Activated naive CD8-positive, alpha-beta T cell treated with anti-CD3 and anti-CD28 coated beads, Interleukin-2, amount 10 ng/mL, durations not matched to agents 7 days and 5 days (primary cell): Measurements from ENCODE around the gene RIMBP2. TPM values are rescaled to one million over a fixed set of nuclear protein-coding genes. Genes with fewer than 3 reads are reported as not detected.

Experiments used
- ATAC-seq: fragments of 150-1000 bp; cut with Tn5 transposase; one replicate; pipeline ENCODE4 v1.10.0; 2021; ENCODE audit warnings: low read depth, moderate library complexity
- POLR2A ChIA-PET: fragments of 350-600 bp; sonication (Branson Sonifier 250); formaldehyde crosslinking; loops from one replicate; lab custom pipeline; 2021; ENCODE audit warnings: antibody characterized with exemption; lab: Charles Lee
- DNase-seq: peaks from one replicate; pipeline ENCODE4 v3.0.0; 2021
- H3K27ac Mint-ChIP-seq: one replicate; pipeline ENCODE4 v1.8.0; 2022; ENCODE audit warnings: mild to moderate bottlenecking, mixed read lengths
- H3K27me3 Mint-ChIP-seq: one replicate; pipeline ENCODE4 v1.8.0; 2022; ENCODE audit warnings: mild to moderate bottlenecking, moderate library complexity, mixed read lengths
- H3K36me3 Mint-ChIP-seq: one replicate; pipeline ENCODE4 v1.8.0; 2021; ENCODE audit warnings: mild to moderate bottlenecking, mixed read lengths
- H3K4me1 Mint-ChIP-seq: one replicate; pipeline ENCODE4 v1.8.0; 2021; ENCODE audit warnings: mixed read lengths
- H3K4me3 Mint-ChIP-seq: one replicate; pipeline ENCODE4 v1.8.0; 2022; ENCODE audit warnings: mild to moderate bottlenecking, moderate library complexity, mixed read lengths
- H3K9me3 Mint-ChIP-seq: one replicate; pipeline ENCODE4 v1.8.0; 2021; ENCODE audit warnings: mixed read lengths
- total RNA-seq, 2 experiments: library from RNA; stranded (reverse); gene quantifications; one replicate each; pipeline ENCODE4 v1.2.3, GENCODE V29; 2021

RIMBP2 gene
- total RNA-seq, 2 experiments from 2014 or later: not detected

- Mint-ChIP-seq H3K4me3 (no peak overlapping the region), H3K27me3 (no peaks in the 10 kb centered on the region), H3K9me3 (no peaks in the 10 kb centered on the region), H3K27ac (no peak overlapping the region), H3K36me3 (no peaks in the 10 kb centered on the region), H3K4me1 (no peaks in the 10 kb centered on the region)
- ATAC-seq: no peak
- POLR2A ChIA-PET: no interaction called here
- no peak for DNase-seq
Measured at GRCh38 chr12:130572553-130572952, 143.5 kb downstream of the RIMBP2 start.

DNA sequence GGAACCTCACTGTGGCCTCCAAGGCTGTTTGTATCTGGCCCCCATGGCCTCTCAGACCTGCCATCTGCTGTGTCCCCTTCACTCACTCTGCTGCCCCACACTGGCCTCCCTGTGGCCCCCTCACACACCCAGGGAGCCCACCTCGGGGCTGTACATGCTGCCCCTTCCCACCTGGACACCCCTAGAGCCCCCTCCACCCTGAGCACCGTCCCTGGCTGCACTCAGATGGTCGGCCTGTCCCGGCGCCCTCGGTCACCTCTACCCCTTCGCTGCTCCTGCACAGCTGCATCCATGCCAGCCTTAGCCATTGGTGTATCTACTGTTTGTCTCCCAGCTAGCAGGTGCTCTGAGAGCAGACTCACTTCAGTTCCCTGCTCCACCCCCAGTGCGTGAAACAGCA lies 144.4 kb downstream of the RIMBP2 start:
- no peaks in the 10 kb centered on the region for H3K9me3 Mint-ChIP-seq
- POLR2A ChIA-PET: no interaction called here
- ATAC-seq (no peak), DNase-seq (no peak)
- H3K4me3 Mint-ChIP-seq: no peak overlapping the region
- H3K27ac Mint-ChIP-seq: no peak overlapping the region
- no peaks in the 10 kb centered on the region for H3K4me1 Mint-ChIP-seq
- H3K36me3 Mint-ChIP-seq: no peaks in the 10 kb centered on the region
- H3K27me3 Mint-ChIP-seq: no peaks in the 10 kb centered on the region

- H3K27me3 Mint-ChIP-seq: no peaks in the 10 kb centered on the region
- no peak overlapping the region for H3K4me3 Mint-ChIP-seq
- no peaks in the 10 kb centered on the region for H3K4me1 Mint-ChIP-seq
- no peaks in the 10 kb centered on the region for H3K36me3 Mint-ChIP-seq
- POLR2A ChIA-PET: no interaction called here
- H3K27ac Mint-ChIP-seq: no peak overlapping the region
- peaks cover under 1% of the 10 kb centered on the region for H3K9me3 Mint-ChIP-seq
- ATAC-seq (no peak), DNase-seq (no peak)
Measured at GRCh38 chr12:130571089-130571488, 145.0 kb downstream of the RIMBP2 start.

- POLR2A ChIA-PET: no interaction called here
- Mint-ChIP-seq H3K36me3 (no peaks in the 10 kb centered on the region), H3K4me1 (no peaks in the 10 kb centered on the region), H3K27ac (no peak overlapping the region), H3K4me3 (no peak overlapping the region), H3K9me3 (peaks cover 3% of the 10 kb centered on the region), H3K27me3 (no peaks in the 10 kb centered on the region)
- DNase-seq (no peak), ATAC-seq (no peak)
Measured at GRCh38 chr12:130569521-130569920, 146.6 kb downstream of the RIMBP2 start.

DNA sequence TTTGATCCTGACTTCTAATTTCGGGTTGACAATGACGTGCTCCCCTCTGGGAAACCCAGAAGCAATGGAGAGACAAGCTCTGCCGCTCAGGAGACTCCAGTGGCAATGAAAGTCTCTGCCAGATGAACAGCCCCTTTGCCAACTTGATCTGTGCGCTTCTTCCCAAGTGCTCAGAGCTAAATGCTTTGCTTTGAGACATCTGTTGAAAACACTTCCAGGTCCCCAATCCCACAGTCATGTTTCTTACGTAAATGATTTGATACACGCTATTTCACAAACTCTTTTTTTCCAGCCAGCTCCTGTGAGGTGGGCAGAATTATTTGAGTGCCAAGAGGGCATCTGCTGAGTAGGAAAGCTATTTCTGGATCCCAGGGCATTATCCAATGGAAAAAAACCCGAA lies 147.6 kb downstream of the RIMBP2 start:
- no peak overlapping the region for H3K4me3 Mint-ChIP-seq
- no peak for DNase-seq
- H3K27ac Mint-ChIP-seq: no peak overlapping the region
- no peaks in the 10 kb centered on the region for H3K36me3 Mint-ChIP-seq
- H3K4me1 Mint-ChIP-seq: no peaks in the 10 kb centered on the region
- peaks cover 4% of the 10 kb centered on the region for H3K9me3 Mint-ChIP-seq
- POLR2A ChIA-PET: no interaction called here
- ATAC-seq: no peak
- no peaks in the 10 kb centered on the region for H3K27me3 Mint-ChIP-seq

- H3K27ac Mint-ChIP-seq: no peak overlapping the region
- no peak for ATAC-seq
- POLR2A ChIA-PET: no interaction called here
- H3K27me3 Mint-ChIP-seq: no peaks in the 10 kb centered on the region
- no peaks in the 10 kb centered on the region for H3K36me3 Mint-ChIP-seq
- DNase-seq: no peak
- no peaks in the 10 kb centered on the region for H3K4me1 Mint-ChIP-seq
- peaks cover 4% of the 10 kb centered on the region for H3K9me3 Mint-ChIP-seq
- H3K4me3 Mint-ChIP-seq: no peak overlapping the region
Measured at GRCh38 chr12:130568041-130568440, 148.1 kb downstream of the RIMBP2 start.

GRCh38 chr12:130566446-130567155 lies 149.5 kb downstream of the RIMBP2 start:
- H3K4me1 Mint-ChIP-seq: no peaks in the 10 kb centered on the region
- no peaks in the 10 kb centered on the region for H3K27me3 Mint-ChIP-seq
- H3K4me3 Mint-ChIP-seq: no peak overlapping the region
- POLR2A ChIA-PET: no interaction called here
- H3K36me3 Mint-ChIP-seq: no peaks in the 10 kb centered on the region
- no peak for ATAC-seq
- no peak overlapping the region for H3K27ac Mint-ChIP-seq
- no peak for DNase-seq
- H3K9me3 Mint-ChIP-seq: peaks cover 4% of the 10 kb centered on the region

- ATAC-seq (no peak), DNase-seq (no peak)
- Mint-ChIP-seq H3K27me3 (no peaks in the 10 kb centered on the region), H3K27ac (no peak overlapping the region), H3K4me3 (no peak overlapping the region), H3K4me1 (no peaks in the 10 kb centered on the region), H3K36me3 (no peaks in the 10 kb centered on the region), H3K9me3 (peaks cover 7% of the 10 kb centered on the region)
- POLR2A ChIA-PET: no interaction called here
Measured at GRCh38 chr12:130565189-130565588, 150.9 kb downstream of the RIMBP2 start.

DNA sequence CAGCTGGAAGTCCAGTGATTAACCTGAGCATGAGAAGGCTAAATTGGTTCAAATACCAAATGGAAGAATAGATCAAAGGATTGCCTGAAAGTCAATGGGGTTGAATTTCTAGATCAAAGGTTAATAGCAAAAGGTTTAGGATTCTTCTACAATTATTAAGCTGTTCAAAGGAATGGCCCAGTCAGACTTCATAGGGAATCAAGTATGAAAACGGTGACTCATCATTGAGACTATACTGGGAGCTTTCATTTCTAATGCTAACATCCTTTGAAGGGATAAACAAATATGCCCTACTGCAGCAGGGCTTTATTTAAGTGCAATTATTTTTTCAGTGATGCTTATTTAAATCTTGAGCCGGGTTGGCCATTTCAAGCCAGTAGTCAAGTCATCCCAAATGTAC lies 152.8 kb downstream of the RIMBP2 start:
- Mint-ChIP-seq H3K9me3 (peaks cover 7% of the 10 kb centered on the region), H3K4me3 (no peak overlapping the region), H3K4me1 (no peaks in the 10 kb centered on the region), H3K27ac (no peak overlapping the region), H3K27me3 (no peaks in the 10 kb centered on the region), H3K36me3 (no peaks in the 10 kb centered on the region)
- POLR2A ChIA-PET: no interaction called here
- ATAC-seq (no peak), DNase-seq (no peak)

DNA sequence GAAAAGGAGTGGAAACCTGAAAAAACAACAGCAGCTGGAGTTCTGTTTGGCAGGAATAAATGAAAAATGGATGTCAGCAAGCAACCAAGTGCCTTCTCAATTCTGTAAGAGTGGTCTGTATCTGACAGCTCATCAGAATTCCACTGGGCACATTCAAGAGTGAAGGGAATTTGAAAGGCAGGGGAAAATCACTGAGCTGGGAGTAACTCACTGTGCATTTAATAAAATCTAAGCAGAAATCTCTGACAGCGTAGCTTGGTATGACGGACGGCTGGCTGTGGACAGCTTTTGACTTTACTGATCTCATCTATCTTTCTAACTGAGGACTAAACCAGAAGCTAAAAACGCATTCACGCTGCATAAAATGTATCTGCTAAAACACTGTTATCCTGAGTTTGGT lies 153.4 kb downstream of the RIMBP2 start:
- DNase-seq (no peak), ATAC-seq (no peak)
- POLR2A ChIA-PET: no interaction called here
- no peaks in the 10 kb centered on the region for H3K4me1 Mint-ChIP-seq
- H3K4me3 Mint-ChIP-seq: no peak overlapping the region
- H3K27ac Mint-ChIP-seq: no peak overlapping the region
- peaks cover 7% of the 10 kb centered on the region for H3K9me3 Mint-ChIP-seq
- no peaks in the 10 kb centered on the region for H3K27me3 Mint-ChIP-seq
- no peaks in the 10 kb centered on the region for H3K36me3 Mint-ChIP-seq

GRCh38 chr12:130560321-130560720 lies 155.8 kb downstream of the RIMBP2 start:
- ATAC-seq (no peak), DNase-seq (no peak)
- POLR2A ChIA-PET: no interaction called here

DNA sequence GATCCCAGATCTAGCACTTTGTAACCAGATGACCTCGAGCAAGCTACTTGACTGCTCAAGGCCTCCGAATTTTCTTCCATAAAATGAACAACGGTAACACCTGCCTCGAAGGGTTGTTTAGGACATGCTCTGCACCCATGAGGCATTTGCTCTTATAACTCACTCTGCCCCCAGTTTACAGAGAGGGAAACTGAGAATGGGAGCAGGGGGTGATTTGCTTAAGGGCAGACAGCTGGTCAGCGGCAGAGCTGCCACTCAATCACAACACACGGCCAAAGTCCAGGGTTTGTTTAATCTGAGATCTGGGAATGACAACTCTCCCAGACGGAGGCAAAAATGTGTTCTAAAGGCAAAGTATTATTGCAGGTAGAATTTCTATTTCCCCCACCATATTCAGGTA lies 156.3 kb downstream of the RIMBP2 start:
- H3K27me3 Mint-ChIP-seq: no peaks in the 10 kb centered on the region
- POLR2A ChIA-PET: interaction anchor here (0.6 kb wide), 1 partner anchor 451 kb away, joined by 3 read pairs; no protein-coding TSS in a partner anchor
- no peaks in the 10 kb centered on the region for H3K36me3 Mint-ChIP-seq
- H3K4me1 Mint-ChIP-seq: no peaks in the 10 kb centered on the region
- no peak overlapping the region for H3K4me3 Mint-ChIP-seq
- no peak for DNase-seq
- ATAC-seq: no peak
- H3K9me3 Mint-ChIP-seq: peaks cover 6% of the 10 kb centered on the region
- H3K27ac Mint-ChIP-seq: no peak overlapping the region

More at GRCh38 chr12:130560321-130560720, 155.8 kb downstream of the RIMBP2 start:
- Mint-ChIP-seq H3K4me1 (no peaks in the 10 kb centered on the region), H3K27me3 (no peaks in the 10 kb centered on the region), H3K9me3 (peaks cover 6% of the 10 kb centered on the region), H3K4me3 (no peak overlapping the region), H3K27ac (no peak overlapping the region), H3K36me3 (no peaks in the 10 kb centered on the region)

GRCh38 chr12:130557886-130558765 lies 158.0 kb downstream of the RIMBP2 start:
- Mint-ChIP-seq H3K27me3 (no peaks in the 10 kb centered on the region), H3K4me3 (no peak overlapping the region), H3K4me1 (no peaks in the 10 kb centered on the region), H3K9me3 (peaks cover 3% of the 10 kb centered on the region), H3K27ac (no peak overlapping the region), H3K36me3 (no peaks in the 10 kb centered on the region)
- DNase-seq: no peak
- no peak for ATAC-seq
- POLR2A ChIA-PET: no interaction called here

DNA sequence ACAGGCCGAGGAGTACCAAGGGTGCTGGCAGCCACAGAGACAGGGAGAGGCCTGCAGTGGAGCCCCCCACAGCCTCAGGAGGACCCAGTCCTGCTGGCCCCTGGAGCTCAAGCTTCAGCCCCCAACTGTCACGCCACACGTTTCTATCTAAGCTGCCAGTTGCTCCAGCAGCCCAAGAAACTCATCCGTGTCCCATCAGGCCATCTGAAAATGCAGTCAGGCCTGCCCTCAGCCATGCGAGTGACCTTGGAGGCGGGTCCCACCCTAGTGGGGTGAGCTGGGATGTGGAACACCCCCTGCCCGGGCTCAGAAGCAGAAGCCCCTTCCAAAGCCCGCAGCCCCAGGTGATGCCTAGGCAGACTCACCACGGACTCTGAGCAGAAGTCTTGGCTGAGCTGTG lies 158.9 kb downstream of the RIMBP2 start:
- POLR2A ChIA-PET: no interaction called here
- no peak for ATAC-seq
- Mint-ChIP-seq H3K36me3 (no peaks in the 10 kb centered on the region), H3K4me3 (no peak overlapping the region), H3K27me3 (no peaks in the 10 kb centered on the region), H3K27ac (no peak overlapping the region), H3K4me1 (no peaks in the 10 kb centered on the region), H3K9me3 (peaks cover 3% of the 10 kb centered on the region)
- no peak for DNase-seq
